GM21515 (cell line): ENCODE measurements around the gene EHD1.

Experiments
- ATAC-seq: cut with Tn5 transposase; IDR thresholded peaks from one replicate; pipeline ENCODE4 v1.9.1; 2021; ENCODE audit not compliant: unreplicated experiment

EHD1 gene

GRCh38 chr11:64875369-64876228 lies 2.8 kb downstream of the EHD1 start:
- ATAC-seq = no peak

DNA sequence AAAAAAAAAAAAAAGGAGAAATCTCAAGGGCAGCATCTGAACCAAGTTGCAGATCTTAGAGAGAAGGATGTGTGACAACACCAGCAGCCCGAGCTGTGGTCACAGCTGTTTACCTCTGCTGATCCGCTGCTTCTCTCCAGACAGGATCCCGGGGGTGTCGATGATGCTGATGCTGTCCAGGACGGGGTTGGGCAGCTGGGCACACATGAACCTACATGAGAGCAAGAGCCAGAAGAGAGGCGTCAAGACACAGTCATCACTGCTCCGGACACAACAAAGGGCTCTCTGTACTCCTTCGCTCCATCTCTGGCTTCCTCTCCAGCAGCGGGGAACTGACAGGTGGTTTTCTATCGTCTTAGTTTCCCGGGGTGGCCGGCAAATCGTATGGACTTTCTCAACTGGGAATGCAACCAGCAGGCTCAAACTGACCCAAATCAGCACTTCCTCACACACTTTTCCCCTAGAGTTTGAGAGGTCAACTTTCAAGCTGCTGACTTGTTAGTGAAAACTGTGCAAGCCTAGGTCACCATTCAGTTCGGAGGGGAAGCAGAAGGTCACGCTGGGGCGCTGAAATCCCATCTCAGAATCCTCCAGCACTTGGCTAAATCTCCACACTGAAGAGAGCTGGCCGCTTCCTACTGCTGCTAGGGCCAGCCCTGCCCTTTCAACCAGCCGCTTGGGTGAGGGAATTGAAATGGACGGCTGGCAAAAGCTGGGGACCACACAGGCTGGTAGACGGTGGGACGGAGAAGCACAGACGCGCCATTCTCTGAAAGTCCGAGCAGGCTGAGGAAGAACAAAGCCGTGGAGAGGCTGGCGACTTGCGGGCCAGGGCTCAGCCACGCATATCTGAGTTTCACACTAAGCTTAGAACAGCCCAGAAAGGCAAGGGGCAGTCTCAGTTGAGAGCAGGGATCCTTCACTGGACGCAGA lies 3.8 kb downstream of the EHD1 start:
- no peak for ATAC-seq

DNA sequence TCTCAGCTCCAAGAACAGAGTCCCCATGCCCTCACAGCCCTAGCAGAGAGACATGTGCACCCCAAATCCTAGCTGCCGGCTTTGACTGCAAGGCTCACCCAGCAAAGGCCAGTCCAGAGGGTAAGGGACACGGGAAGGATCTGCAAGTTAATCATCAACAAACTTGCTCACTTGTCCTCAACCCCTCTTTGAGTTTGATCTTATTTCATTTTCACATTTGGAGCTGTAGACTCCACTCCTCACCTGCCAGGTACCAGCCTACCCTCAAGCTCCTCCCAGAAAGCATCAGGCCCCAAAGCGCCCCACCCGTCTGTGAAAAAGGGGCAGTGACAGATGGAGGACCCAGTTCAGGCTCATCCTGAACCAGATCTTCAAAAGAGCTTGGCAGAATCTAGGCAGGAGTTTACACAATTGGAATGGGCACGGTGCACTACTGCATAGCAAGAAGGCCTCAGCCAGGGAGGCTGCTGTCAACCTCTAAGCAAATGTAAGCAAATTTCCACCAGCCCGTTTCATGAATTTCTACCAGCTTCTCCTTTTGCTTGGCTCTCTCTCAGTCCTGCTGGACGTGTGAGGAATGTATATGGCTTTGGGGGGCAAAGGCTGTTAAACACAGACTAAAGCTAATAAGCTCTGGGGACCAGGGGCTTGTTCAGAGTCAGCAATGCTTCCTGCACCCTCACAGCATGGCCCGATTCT lies 5.5 kb downstream of the EHD1 start:
- ATAC-seq = no peak

DNA sequence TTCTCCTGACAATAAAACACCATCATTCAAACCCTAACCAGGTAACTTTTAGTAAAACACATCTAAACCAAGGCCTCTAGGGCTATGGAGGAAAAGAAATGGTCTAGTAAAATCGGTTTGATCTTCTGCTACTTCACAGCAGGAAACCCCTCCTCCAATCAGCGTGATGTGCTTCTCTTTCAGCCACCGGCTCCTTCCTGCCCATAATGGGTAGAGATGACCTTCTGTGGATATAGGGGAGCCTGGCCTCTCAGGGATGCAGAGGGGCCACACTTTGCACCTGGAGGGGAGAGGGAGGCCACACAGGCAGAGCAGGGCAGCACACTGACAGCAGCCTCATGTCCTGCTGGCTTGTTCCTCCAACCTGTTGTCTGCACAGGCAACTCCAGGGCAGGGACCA lies 6.9 kb downstream of the EHD1 start:
- ATAC-seq = no peak

DNA sequence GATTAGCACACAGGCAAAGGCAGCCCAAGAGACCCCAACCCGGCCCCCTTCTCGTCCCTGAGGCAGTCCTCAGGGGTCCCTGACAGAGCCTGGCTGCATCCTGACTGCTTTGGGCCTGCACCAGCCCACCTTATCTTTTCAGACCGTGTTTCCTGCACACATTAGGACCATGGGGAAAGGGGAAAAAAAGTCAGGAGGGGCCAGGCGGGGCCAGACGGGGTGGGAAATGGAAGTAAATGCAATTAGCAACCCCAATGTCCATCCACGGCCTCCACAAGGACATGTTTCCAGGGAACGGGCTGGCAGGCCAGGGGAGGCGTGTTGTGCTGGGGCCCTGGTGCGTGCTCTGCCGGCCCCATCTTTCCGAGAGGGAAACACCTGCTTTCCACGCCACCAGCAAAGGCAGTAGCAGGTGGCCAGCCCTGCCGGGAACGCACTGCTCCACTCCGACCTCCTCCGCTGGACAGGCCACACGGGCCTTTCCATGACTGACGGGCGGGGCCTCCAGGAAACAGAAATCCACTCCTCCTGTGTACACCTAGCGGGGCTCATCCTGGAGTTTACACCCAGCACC lies 7.4 kb downstream of the EHD1 start:
- no peak for ATAC-seq

DNA sequence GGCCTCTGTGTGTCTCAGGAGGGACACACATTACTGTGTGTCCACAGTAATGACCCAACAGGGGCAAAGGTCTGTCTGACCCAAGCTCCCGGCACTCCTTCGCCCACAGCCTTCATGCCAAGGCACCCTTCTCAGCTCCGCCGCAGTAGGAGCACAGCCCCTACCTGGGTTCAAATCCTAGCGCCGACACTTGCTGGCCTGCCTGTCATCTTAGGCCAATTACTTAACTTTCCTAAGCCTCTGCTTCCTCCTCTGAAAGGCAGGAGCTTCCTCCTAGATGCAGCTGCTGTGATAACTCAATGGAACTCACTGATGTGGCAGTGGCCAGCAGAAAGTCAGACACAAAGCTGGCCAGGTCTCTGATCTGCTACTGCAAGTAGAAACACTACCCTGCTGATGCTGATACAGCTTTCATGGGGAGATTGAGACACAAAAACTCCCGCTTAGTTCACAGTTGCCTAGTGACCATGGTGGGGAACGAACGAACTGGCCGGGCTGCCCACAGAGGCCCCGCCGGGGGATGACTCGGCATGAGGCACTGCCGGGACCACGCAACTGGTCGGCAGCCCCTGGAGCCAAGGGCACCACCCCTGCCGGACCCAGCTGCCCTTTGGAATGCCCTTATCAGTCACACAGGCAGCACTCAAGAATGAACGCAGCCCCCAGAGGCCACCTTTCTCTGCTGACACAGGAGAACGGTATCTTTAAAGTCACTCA lies 8.1 kb downstream of the EHD1 start:
- ATAC-seq = no peak

GRCh38 chr11:64869571-64870175 lies 8.7 kb downstream of the EHD1 start:
- ATAC-seq = no peak

- no peak for ATAC-seq
Measured at GRCh38 chr11:64868904-64869570, 9.4 kb downstream of the EHD1 start.

GRCh38 chr11:64867748-64868462 lies 10.5 kb downstream of the EHD1 start:
- no peak for ATAC-seq

DNA sequence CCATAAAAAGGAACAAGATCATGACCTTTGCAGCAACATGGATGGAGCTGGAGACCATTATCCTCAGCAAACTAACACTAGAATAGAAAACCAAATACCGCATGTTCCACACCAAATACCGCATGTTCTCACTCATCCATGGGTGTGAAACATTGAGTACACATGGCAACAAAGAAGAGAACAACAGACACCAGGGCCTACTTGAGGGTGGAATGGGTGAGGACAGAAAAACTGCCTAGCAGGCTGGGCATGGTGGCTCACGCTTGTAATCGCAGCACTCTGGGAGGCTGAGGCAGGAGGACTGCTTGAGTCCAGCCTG lies 12.3 kb downstream of the EHD1 start:
- ATAC-seq = no peak

DNA sequence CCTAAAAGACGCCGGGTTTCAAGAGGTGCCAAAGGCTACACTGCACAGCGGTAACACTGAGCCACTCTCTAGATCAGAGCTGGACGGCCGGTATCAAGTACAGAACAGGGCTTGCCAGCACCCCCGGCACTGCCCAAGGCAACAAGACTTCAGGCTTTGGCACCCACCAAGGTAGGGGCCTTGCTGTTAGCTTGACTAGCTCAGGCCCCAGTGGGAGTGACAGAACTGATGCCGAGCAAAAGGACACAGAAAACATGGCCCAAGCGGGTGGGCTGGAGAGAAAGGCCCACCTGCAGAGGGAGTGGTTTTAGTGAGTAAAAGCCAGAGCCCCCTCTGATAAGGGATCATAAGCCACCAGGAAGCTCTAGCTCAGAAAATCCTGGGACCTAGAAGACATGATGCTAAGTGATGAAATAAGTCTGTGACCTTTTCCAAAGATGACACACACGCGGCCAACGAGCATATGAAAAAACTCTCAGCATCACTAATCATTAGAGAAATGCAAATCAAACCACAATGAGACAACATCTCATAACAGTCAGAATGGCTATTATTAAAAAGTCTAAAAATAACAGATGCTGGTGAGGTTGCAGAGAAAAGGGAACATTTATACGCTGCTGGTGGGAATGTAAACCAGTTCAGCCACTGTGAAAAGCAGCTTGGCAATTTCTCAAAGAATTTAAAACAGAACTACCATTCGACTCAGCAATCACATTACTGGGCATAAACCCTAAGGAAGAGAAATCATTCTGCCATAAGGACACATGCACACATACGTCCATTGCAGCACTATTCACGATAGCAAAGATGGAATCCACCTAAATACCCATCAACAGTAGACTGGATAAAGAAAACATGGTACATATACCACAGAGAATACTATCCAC lies 12.9 kb downstream of the EHD1 start:
- no peak for ATAC-seq

GRCh38 chr11:64864473-64865285 lies 13.7 kb downstream of the EHD1 start:
- ATAC-seq = no peak

DNA sequence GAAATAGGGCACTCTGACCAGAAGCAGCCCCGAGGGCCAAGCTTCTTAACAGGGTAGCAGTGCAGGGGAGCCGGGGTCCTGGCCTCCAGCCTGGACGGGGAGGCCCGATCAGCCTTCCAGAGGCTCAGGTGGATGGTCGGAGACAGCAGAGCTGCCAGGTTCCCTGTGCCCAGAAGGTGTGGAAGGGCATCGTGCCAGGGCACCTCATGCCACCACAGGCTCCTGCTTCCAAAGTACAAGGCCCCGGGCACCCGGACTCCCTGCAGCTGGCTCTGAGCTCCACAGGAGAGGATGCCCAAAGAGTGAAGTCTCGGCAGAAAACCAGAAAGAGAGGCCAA lies 14.3 kb downstream of the EHD1 start:
- no peak for ATAC-seq

DNA sequence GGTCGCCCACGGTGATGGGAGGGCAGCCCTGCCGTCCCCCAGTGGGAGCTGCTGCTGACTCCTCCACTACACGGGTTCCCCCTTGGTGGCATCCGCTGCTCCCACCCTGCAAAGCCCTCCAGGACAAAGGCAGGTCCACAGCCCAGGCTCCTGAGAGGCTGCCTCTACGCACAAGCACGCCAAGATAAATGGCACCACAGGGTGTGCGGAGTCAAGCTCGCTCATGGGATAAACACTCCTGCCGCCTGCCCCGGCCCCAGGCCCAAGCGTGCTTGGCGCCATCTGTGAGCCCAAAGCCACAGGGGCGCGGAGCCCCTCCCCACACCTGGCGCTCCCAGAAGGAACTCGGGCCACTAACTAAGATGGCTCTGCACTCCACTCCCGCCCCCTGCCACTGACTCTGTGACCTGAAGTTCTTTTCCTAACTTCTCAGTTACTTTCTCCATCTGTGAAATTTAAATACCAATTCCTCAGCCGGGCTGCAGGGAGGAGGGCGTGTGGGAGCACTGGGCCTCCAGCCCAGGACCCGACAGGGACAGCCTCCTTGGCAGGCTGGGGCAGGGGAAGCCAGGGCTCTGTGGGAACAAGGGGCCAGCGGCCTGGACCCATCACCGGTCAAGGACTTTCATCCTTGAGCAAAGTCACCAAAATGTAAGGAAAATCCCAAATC lies 14.9 kb downstream of the EHD1 start:
- no peak for ATAC-seq

DNA sequence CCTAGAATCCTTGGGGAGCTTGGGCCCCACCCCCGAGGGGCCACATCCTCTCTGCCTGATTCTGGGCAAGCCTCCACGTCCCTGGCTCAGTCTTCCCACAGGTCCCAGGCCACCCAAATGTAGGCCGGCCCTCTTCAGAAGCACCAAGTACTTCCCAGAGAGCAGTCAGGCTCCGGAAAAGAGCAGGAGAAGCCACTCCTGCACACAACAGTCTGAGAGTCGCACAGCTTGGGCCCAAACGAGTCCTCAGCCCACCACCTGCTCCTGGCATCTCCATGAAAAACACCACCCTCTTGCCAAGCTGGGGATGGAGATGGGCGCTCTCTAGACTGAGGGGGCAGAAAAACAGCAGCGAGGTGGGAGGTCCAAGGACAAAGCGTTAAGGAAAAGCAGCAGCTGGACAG lies 15.4 kb downstream of the EHD1 start:
- ATAC-seq = no peak

DNA sequence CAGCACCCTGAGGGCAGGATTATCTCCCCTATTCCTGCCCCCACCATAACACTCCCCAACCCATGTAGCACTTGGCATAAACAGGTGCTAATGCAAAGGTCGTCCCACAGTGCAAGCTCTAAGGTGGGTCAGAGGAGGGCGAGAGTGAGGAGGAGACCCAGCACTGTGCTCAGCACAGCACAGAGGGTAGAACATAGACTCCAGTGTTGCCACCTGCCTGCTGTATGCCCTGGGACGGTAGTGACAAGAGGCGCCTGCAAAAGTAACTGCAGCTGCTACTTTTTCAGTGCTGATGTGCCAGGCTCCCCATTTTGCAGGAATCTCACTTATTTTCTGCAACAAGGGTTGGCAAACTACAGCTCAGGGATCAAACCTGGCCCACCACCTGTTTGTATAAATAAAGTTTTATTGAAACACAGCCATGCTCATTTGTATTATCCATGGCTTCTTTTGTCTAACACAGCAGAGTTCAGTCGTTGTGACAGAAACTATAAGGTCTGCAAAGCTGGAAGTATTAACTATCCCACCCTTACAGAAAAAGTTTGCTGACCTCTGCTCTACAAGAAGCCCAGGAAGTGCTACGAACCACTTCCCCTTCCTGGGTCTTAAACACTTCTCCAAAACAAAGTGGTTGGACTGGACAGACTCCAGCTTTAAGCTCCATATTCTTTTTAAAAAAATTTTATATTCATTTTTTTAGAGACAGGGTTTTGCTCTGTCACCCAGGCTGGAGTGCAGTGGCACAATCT lies 17.0 kb downstream of the EHD1 start:
- no peak for ATAC-seq
